HUES48 (cell line): ENCODE results near the gene ALG1.
A peak's percentile ranks its signal among the peaks of the same experiment; 100 is the strongest.
"Not testable (repeated sequence)": the region's sequence is repeated elsewhere in the genome, so short reads cannot be mapped to it uniquely, and the experiment has no call there.

Source experiments
- H3K27ac ChIP-seq: one replicate; pipeline ENCODE4 v1.7.0; 2013; ENCODE audit warnings: low read depth, low read length, inconsistent platforms
- H3K27me3 ChIP-seq: 2 replicates; pipeline ENCODE4 v1.6.1; 2013; ENCODE audit warnings: mild to moderate bottlenecking, low read length; ENCODE audit not compliant: control insufficient read depth, insufficient read depth
- H3K36me3 ChIP-seq: 2 replicates; pipeline ENCODE4 v1.6.1; 2013; ENCODE audit warnings: low read length; ENCODE audit not compliant: control insufficient read depth, insufficient read depth
- H3K4me1 ChIP-seq: 2 replicates; pipeline ENCODE4 v1.6.1; 2013; ENCODE audit warnings: mild to moderate bottlenecking, low read length; ENCODE audit not compliant: control insufficient read depth, insufficient read depth
- H3K4me3 ChIP-seq: 2 replicates; pipeline ENCODE4 v1.5.1; 2013; ENCODE audit warnings: mild to moderate bottlenecking, low read depth, low read length
- H3K9ac ChIP-seq: 2 replicates; pipeline ENCODE4 v1.6.1; 2013; ENCODE audit warnings: mild to moderate bottlenecking, low read depth, low read length, moderate library complexity
- H3K9me3 ChIP-seq: 2 replicates; pipeline ENCODE4 v1.6.1; 2013; ENCODE audit warnings: low read length; ENCODE audit not compliant: control insufficient read depth, insufficient read depth

Gene ALG1

GRCh38 chr16:5090592-5090991, 18.9 kb downstream of the ALG1 start:
- H3K27ac ChIP-seq, H3K27me3 ChIP-seq, H3K4me3 ChIP-seq, H3K9ac ChIP-seq, H3K9me3 ChIP-seq, H3K4me1 ChIP-seq: not testable (repeated sequence)
- peaks cover 32% of the 10 kb centered on the region for H3K36me3 ChIP-seq

DNA sequence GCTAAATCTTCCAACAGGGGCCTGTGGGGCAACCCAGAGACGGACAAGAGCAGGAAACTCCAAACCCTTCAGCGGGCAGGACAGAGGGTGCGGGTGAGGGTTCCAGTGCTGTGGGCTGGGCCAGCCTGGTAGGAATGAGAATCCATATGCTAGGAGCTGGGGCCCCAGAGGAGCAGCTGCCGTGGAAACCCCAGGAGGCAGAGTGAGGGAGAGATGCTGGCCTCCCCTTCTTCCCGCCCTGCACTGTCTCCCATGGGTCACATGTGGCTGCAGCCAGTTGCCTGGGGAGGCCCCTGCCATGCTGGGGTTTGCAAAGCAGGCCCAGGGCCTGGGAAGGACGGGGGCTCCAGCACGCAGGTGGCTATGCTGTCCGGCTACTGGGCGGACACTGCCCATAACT, 21.4 kb downstream of the ALG1 start:
- not testable (repeated sequence) for H3K4me1 ChIP-seq, H3K27me3 ChIP-seq, H3K27ac ChIP-seq, H3K4me3 ChIP-seq, H3K9ac ChIP-seq, H3K9me3 ChIP-seq
- H3K36me3 ChIP-seq, result peaks cover 25% of the 10 kb centered on the region; the same call in 1 of the 2 replicates

DNA sequence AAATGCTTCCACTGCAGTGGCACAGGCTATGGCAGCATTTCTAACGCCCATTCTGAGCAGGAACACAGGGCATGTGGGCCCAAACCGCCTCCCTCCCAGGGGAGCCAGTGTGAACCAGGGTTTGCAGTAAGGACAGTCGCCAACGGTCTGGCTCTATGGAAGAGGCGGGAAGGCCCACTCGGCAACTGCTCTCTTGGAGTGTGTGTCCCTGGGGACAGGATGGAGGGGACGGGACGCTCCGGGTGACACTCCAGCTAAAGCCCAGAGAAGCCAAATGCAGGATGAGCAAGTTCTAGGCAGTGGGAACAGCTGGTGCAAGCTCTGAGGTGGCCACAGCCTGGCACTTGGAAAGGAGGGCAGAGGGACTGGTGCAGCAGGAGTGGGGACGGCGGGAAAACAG, 22.1 kb downstream of the ALG1 start:
- peaks cover 20% of the 10 kb centered on the region; the same call in 1 of the 2 replicates for H3K36me3 ChIP-seq
- not testable (repeated sequence) for H3K4me3 ChIP-seq, H3K4me1 ChIP-seq, H3K27ac ChIP-seq, H3K27me3 ChIP-seq, H3K9ac ChIP-seq, H3K9me3 ChIP-seq

- H3K27ac ChIP-seq, H3K9me3 ChIP-seq, H3K27me3 ChIP-seq, H3K4me3 ChIP-seq, H3K9ac ChIP-seq, H3K36me3 ChIP-seq, H3K4me1 ChIP-seq: not testable (repeated sequence)
Measured at GRCh38 chr16:5095145-5095830, 23.6 kb downstream of the ALG1 start.

DNA sequence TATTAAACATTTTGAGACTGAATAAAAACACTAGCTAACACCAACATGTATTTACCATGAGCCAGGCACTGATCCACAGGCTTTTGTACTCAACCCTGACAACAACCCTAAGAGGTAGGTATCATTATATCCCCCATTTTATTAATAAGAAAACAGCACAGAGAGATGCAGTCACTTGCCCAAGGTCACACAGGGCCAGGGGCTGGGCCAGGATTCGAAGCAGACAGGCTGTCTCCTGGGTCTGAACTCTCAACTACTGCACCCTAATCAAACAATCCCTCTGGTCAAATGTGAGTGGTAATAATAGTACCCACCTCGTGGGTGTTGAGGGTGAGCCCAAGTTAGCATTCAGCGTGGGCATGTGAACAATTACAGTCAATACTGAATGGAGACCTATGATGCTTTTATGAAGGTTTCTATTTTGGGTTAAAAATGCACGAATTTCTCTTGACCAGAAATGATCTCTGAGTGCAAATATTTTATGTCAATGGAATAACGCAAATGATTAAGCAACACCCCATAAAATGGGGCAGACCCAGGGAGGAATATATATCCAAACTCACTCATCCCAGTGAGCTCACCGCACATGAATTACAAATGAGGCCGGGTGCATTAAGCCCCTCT, 24.9 kb downstream of the ALG1 start:
- H3K4me3 ChIP-seq, result peak overlapping the region; percentile 94
- not testable (repeated sequence) for H3K4me1 ChIP-seq, H3K27ac ChIP-seq, H3K27me3 ChIP-seq, H3K36me3 ChIP-seq, H3K9me3 ChIP-seq
- H3K9ac ChIP-seq, result peak overlapping the region; percentile 77; the same call in 1 of the 2 replicates

- Histone ChIP-seq H3K4me3 (peak overlapping the region; percentile 94), H3K9ac (peak overlapping the region; percentile 77), H3K27ac (peak overlapping the region; percentile 79)
- not testable (repeated sequence) for H3K4me1 ChIP-seq, H3K9me3 ChIP-seq, H3K36me3 ChIP-seq, H3K27me3 ChIP-seq
Measured at GRCh38 chr16:5097061-5097469, 25.4 kb downstream of the ALG1 start.

DNA sequence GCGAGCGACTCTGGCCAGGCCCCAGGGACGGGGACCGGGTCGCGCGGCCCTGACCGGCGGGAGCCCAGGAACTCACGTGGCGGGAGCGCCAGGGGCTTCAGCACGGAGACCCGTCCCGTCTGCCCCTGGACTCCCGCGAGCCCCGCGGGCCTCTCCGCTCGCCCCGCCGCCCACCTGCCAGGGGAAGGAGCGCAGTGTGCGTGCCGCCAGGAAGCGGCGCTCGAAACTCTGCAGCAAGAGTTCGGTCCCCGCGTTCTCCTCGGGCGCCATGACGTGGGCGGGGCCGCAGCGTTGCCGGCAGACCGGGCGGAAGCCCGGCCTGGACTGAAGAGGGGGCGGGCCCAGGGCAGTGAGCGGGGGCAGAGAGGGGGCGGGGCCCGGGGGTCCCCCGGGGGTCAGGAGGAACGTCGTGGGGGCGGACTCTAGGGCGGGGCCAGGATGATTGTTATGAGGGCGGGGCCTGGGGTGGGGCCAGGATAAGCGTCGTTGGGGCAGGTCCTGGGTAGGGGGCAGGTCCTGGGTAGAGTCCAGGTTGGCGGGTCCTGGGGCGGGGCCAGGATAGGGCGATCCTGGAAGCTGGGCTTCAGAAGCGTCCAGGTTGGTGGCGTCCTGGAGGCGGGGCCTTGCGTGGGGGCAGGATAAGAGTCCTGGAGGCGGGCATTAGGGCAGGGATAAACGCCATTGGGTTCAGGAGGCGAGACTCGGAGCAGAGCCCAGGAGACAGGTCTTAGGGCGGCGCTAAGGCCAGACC, 26.0 kb downstream of the ALG1 start, which contains the start of gene EEF2KMT:
Gene EEF2KMT, minus strand, starts transcription at position 326 of the 751 bp plus-strand sequence. Its CDS starts 56 bp downstream, at position 270.
- Histone ChIP-seq H3K27ac (peak within 1 kb of the TSS; percentile 79), H3K9ac (peak within 1 kb of the TSS; percentile 77), H3K4me3 (peak within 1 kb of the TSS; percentile 94)
- not testable (repeated sequence) for H3K27me3 ChIP-seq, H3K9me3 ChIP-seq, H3K4me1 ChIP-seq, H3K36me3 ChIP-seq

DNA sequence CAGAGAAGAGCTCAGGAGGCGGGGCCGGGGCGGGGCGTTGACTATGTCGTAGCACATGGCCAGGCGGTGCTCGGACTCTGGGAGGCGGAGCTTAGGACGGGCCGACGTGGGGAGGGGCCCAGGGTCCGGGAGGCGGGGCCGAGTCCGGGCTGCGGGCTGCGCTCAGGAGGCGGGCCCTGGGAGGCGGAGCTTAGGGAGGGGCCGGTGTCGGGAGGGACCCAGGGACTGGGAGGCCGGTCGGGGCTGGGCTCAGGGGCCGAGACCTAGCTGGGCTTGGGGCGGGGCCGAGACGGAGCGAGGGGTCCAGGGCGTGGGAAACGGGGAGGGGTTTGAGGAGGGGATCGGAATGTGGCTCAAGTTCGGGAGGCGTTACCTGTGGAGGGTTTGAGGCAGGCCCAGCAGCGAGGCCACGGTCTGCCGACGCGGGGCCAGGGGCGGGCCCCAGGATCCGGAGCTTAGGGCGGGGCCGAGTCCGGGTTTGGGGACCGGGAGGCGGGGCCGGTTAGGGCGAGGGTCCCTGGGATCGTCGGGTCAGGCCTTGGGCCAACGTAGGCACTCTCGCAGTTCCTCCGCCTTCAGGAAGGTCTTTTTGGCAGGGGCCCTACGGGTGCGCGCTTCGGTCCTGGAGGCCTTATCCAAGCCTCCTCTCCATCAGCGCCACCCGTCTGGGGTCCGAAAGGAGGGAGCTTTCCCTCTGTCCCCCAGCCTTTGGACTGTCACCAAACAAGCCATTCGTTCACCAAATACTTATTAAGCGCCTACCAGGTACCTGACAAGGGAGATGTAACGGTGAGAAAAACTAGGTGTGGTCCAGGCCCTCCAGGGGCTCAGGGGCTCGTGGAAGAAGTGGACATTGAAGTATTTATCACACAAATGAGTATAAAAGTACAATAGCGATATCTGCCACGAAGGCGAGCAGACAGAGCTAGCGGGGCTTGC, 26.8 kb downstream of the ALG1 start:
- Histone ChIP-seq H3K4me3 (peak overlapping the region; percentile 70), H3K9ac (0 out of 2 replicates have a peak overlapping the region, but pooled peaks have one; percentile 26), H3K27ac (peak overlapping the region; percentile 55)
- not testable (repeated sequence) for H3K27me3 ChIP-seq, H3K4me1 ChIP-seq, H3K9me3 ChIP-seq, H3K36me3 ChIP-seq

GRCh38 chr16:5099174-5099573, 27.5 kb downstream of the ALG1 start:
- H3K9me3 ChIP-seq, H3K4me1 ChIP-seq, H3K27ac ChIP-seq, H3K36me3 ChIP-seq, H3K27me3 ChIP-seq, H3K9ac ChIP-seq, H3K4me3 ChIP-seq: not testable (repeated sequence)

- not testable (repeated sequence) for H3K9ac ChIP-seq, H3K27ac ChIP-seq, H3K4me1 ChIP-seq, H3K36me3 ChIP-seq, H3K4me3 ChIP-seq, H3K9me3 ChIP-seq, H3K27me3 ChIP-seq
Measured at GRCh38 chr16:5103296-5104032, 31.8 kb downstream of the ALG1 start.
